Peyer's patch (tissue), 4 donors: ENCODE measurements around the gene ASAP3.
"Not testable (repeated sequence)": the region's sequence is repeated elsewhere in the genome, so short reads cannot be mapped to it uniquely, and the experiment has no call there.

Experiments
- POLR2A ChIP-seq, 2 donors: fragments of 450-650 bp; IDR thresholded peaks; one replicate each; pipeline ENCODE4 v1.5.1; 2017; ENCODE audit warnings: antibody characterized with exemption in 2 of 2, mild to moderate bottlenecking in 2 of 2, moderate library complexity in 2 of 2
- TF ChIP-seq, protein P1 (sequence below), 6 experiments: fragments of 450-650 bp in 4 of 6; fragments of 200-600 bp in 2 of 6; sonication (generic) in 1 of 6; IDR thresholded peaks; one replicate each; pipeline ENCODE4 v1.5.1; 2017 to 2019; ENCODE audit warnings: antibody characterized with exemption in 6 of 6, mild to moderate bottlenecking in 3 of 6, moderate library complexity in 1 of 6

GRCh38 chr1:23380236-23380635, 103.7 kb downstream of the ASAP3 start:
- TF ChIP-seq, protein P1, sequence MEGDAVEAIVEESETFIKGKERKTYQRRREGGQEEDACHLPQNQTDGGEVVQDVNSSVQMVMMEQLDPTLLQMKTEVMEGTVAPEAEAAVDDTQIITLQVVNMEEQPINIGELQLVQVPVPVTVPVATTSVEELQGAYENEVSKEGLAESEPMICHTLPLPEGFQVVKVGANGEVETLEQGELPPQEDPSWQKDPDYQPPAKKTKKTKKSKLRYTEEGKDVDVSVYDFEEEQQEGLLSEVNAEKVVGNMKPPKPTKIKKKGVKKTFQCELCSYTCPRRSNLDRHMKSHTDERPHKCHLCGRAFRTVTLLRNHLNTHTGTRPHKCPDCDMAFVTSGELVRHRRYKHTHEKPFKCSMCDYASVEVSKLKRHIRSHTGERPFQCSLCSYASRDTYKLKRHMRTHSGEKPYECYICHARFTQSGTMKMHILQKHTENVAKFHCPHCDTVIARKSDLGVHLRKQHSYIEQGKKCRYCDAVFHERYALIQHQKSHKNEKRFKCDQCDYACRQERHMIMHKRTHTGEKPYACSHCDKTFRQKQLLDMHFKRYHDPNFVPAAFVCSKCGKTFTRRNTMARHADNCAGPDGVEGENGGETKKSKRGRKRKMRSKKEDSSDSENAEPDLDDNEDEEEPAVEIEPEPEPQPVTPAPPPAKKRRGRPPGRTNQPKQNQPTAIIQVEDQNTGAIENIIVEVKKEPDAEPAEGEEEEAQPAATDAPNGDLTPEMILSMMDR (IDR thresholded peaks at IDR 0.05): not testable (repeated sequence)
- TF ChIP-seq POLR2A (IDR thresholded peaks at IDR 0.05): not testable (repeated sequence)
